ENCODE data around the gene AK1.

GRCh38 chr9:127921557-127922120 is 44.2 kb upstream of the AK1 start:
- peak; percentile 92 for TF ChIP-seq CTCF (conservative IDR thresholded peaks at IDR 0.05; ENCODE audit: low read depth, low read length)
- no peak for TF ChIP-seq EZH2 (IDR thresholded peaks at IDR 0.05; ENCODE audit: borderline replicate concordance, low read depth, low read length, poor library complexity, severe bottlenecking)
